CD14-positive monocyte (primary cell): ENCODE results near the gene IGLL5. TPM values are rescaled to one million over a fixed set of nuclear protein-coding genes. Genes with fewer than 3 reads are reported as not detected.

ENCODE experiments used
- DNase-seq, 3 donors: peaks; one replicate each; pipeline ENCODE4 v3.0.0-alpha.2; 2011 to 2022
- H2AFZ ChIP-seq: 2 replicates; pipeline ENCODE4 v1.6.0; 2012; ENCODE audit warnings: mild to moderate bottlenecking, low read depth, low read length, inconsistent platforms; ENCODE audit not compliant: insufficient read depth, poor library complexity, severe bottlenecking
- H3K27ac ChIP-seq, 2 donors: 1 replicate in 1 of 2; 2 replicates in 1 of 2; pipeline ENCODE4 v1.5.1; 2012 to 2013; ENCODE audit warnings: low read length in 2 of 2, control low read depth in 1 of 2, inconsistent platforms in 1 of 2, low read depth in 1 of 2, mild to moderate bottlenecking in 1 of 2
- H3K27me3 ChIP-seq, 2 donors: one replicate each; pipeline versions ENCODE4 v1.6.0 to v1.6.1; 2011 to 2013; ENCODE audit warnings: low read length in 2 of 2; ENCODE audit not compliant: control insufficient read depth in 2 of 2, insufficient read depth in 2 of 2
- H3K36me3 ChIP-seq, 2 donors: replicated peaks in 1 of 2; 1 replicate in 1 of 2; 2 replicates in 1 of 2; pipeline versions ENCODE4 v1.5.1 to v1.6.1; 2012 to 2013; ENCODE audit warnings: low read length in 2 of 2, control low read depth in 1 of 2, inconsistent platforms in 1 of 2, mild to moderate bottlenecking in 1 of 2; ENCODE audit not compliant: insufficient read depth in 2 of 2, control insufficient read depth in 1 of 2
- H3K4me1 ChIP-seq, 2 donors: 1 replicate in 1 of 2; 2 replicates in 1 of 2; pipeline versions ENCODE4 v1.5.1 to v1.6.1; 2012 to 2013; ENCODE audit warnings: low read length in 2 of 2, control low read depth in 1 of 2, inconsistent platforms in 1 of 2, mild to moderate bottlenecking in 1 of 2, moderate library complexity in 1 of 2; ENCODE audit not compliant: insufficient read depth in 2 of 2, control insufficient read depth in 1 of 2
- H3K4me2 ChIP-seq: replicated peaks from 2 replicates; pipeline ENCODE3; 2012; ENCODE audit warnings: low read length, moderate library complexity, mild to moderate bottlenecking; ENCODE audit not compliant: poor library complexity, severe bottlenecking; ENCODE audit errors: extremely low read depth
- H3K4me3 ChIP-seq, 3 experiments: fragments of 200-600 bp in 1 of 3; sonication (generic) in 1 of 3; replicated peaks in 1 of 3; 1 replicate in 2 of 3; 2 replicates in 1 of 3; pipeline ENCODE4 v1.5.1; 2011 to 2013; ENCODE audit warnings: low read length in 3 of 3, mild to moderate bottlenecking in 3 of 3, control low read depth in 2 of 3, low read depth in 2 of 3, inconsistent platforms in 1 of 3, moderate library complexity in 1 of 3
- H3K79me2 ChIP-seq: 2 replicates; pipeline ENCODE4 v1.6.0; 2012; ENCODE audit warnings: mild to moderate bottlenecking, control low read depth, inconsistent platforms, low read length, moderate library complexity; ENCODE audit not compliant: insufficient read depth
- H3K9ac ChIP-seq: 2 replicates; pipeline ENCODE4 v1.6.0; 2017; ENCODE audit warnings: low read length, mild to moderate bottlenecking; ENCODE audit not compliant: insufficient read depth, poor library complexity, severe bottlenecking
- H3K9me3 ChIP-seq, 2 donors: replicated peaks in 1 of 2; 1 replicate in 1 of 2; 2 replicates in 1 of 2; pipeline versions ENCODE4 v1.5.1 to v1.6.1; 2012 to 2013; ENCODE audit warnings: low read length in 2 of 2, control low read depth in 1 of 2; ENCODE audit not compliant: control insufficient read depth in 1 of 2, insufficient read depth in 1 of 2
- H4K20me1 ChIP-seq: 2 replicates; pipeline ENCODE4 v1.6.0; 2012; ENCODE audit warnings: mild to moderate bottlenecking, low read length, control low read depth, moderate library complexity; ENCODE audit not compliant: insufficient read depth
- H3K27ac Mint-ChIP-seq, 7 donors: one replicate each; pipeline ENCODE4 v1.8.0; 2020; ENCODE audit warnings: mild to moderate bottlenecking in 7 of 7, mixed read lengths in 7 of 7, moderate library complexity in 6 of 7, inconsistent platforms in 2 of 7
- H3K27me3 Mint-ChIP-seq, 3 donors: one replicate each; pipeline ENCODE4 v1.8.0; 2021 to 2022; ENCODE audit warnings: low read depth in 3 of 3, mild to moderate bottlenecking in 3 of 3, mixed read lengths in 3 of 3, moderate library complexity in 3 of 3, inconsistent platforms in 1 of 3
- H3K36me3 Mint-ChIP-seq, 2 donors: one replicate each; pipeline ENCODE4 v1.8.0; 2020; ENCODE audit warnings: mixed read lengths in 2 of 2, inconsistent platforms in 1 of 2, mild to moderate bottlenecking in 1 of 2
- H3K4me1 Mint-ChIP-seq: one replicate; pipeline ENCODE4 v1.8.0; 2020; ENCODE audit warnings: mild to moderate bottlenecking, mixed read lengths
- H3K4me3 Mint-ChIP-seq, 2 donors: one replicate each; pipeline ENCODE4 v1.8.0; 2020; ENCODE audit warnings: mild to moderate bottlenecking in 2 of 2, mixed read lengths in 2 of 2, moderate library complexity in 1 of 2
- H3K9me3 Mint-ChIP-seq, 7 donors: one replicate each; pipeline ENCODE4 v1.8.0; 2020 to 2022; ENCODE audit warnings: mixed read lengths in 7 of 7, mild to moderate bottlenecking in 6 of 7, moderate library complexity in 6 of 7, inconsistent platforms in 2 of 7
- CTCF ChIP-seq: fragments of 200-600 bp; IDR thresholded peaks from one replicate; pipeline ENCODE4 v1.8.0; 2022; ENCODE audit warnings: antibody characterized with exemption, mild to moderate bottlenecking
- WGBS: methylation state at CpG from one replicate; pipeline ENCODE4 v1.1.5; 2013; ENCODE audit warnings: missing lambda C conversion rate; ENCODE audit not compliant: insufficient coverage; 5-methylcytosine and 5-hydroxymethylcytosine counted together
- intact Hi-C, 2 donors: fragments of 100-400 bp; cut with micrococcal nuclease; formaldehyde crosslinking; loops; one replicate each; pipeline versions ENCODE4 v1.15.0 to v1.15.1; 2023
- polyA plus RNA-seq, 3 donors: library from polyadenylated mRNA; depleted of rRNA in 1 of 3; unstranded in 2 of 3; stranded (reverse) in 1 of 3; fragments of 300-500 nt in 2 of 3; fragments of >200 nt in 1 of 3; fragmentation: Illumina TruSeq in 2 of 3; gene quantifications; 1 replicate in 2 of 3; 2 replicates in 1 of 3; pipeline ENCODE4 v1.2.3, GENCODE V29; 2012 to 2021
- small RNA-seq: library from RNA; depleted of rRNA; stranded (forward); fragments of <200 nt; gene quantifications from one replicate; pipeline ENCODE3, GENCODE V24; 2012; ENCODE audit warnings: low read depth; ENCODE audit not compliant: insufficient read length

IGLL5 gene
- polyA plus RNA-seq, 3 donors = 0.21 to 0.38 TPM; not detected in 1

DNA sequence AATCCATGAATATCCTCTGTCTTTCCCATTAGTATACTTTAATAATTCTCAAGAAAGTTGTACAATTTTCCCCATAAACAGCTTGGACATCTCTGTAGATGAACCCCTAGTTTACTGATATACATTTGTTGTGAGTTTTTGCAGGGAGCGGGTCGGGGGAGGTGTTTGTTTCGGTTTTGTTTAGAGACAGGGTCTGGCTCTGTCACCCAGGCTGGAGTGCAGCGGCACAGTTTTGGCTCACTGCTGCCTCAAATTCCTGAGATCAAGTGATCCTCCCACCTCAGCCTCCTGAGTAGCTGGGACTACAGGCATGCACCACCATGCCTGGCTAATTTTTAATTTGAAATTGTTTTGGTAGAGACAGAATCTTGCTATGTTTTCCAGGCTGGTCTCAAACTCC lies 57.6 kb downstream of the IGLL5 start:
- TF ChIP-seq CTCF = no peak
- H3K36me3 ChIP-seq = no peaks in the 10 kb centered on the region
- Mint-ChIP-seq H3K36me3 (no peaks in the 10 kb centered on the region), H3K4me1 (peaks cover 67% of the 10 kb centered on the region), H3K27ac (no peak overlapping the region), H3K9me3 (no peaks in the 10 kb centered on the region), H3K27me3 (peaks cover 3% of the 10 kb centered on the region in 3 donors), H3K4me3 (no peak overlapping the region)
- no peak overlapping the region for H3K9ac ChIP-seq
- no peak overlapping the region for H3K4me2 ChIP-seq
- no peak overlapping the region for H2AFZ ChIP-seq
- intact Hi-C loops = loop anchor here (5.0 kb wide), 2 partner anchors 38 to 63 kb away; no protein-coding TSS in a partner anchor
- H3K9me3 ChIP-seq = no peaks in the 10 kb centered on the region
- H3K27ac ChIP-seq = no peak overlapping the region
- no peak overlapping the region for H3K4me3 ChIP-seq
- DNase-seq = no peak
- no CpG with 5 or more reads among the region's 4 CpGs for WGBS
- H3K79me2 ChIP-seq = no peaks in the 10 kb centered on the region
- H3K27me3 ChIP-seq = no peaks in the 10 kb centered on the region
- H3K4me1 ChIP-seq = peaks cover 71 to 75% of the 10 kb centered on the region in 2 donors
- no peaks in the 10 kb centered on the region for H4K20me1 ChIP-seq

Small RNA genes lying within 50 kb of the gene (small RNA-seq; reads per million reads assigned to genes)
- not detected for gene IGLC4
- gene IGLC5 = not detected
- not detected for gene IGLJ1
- not detected for gene IGLJ2
- not detected for gene IGLJ3
- not detected for gene IGLJ4
- gene IGLJ5 = not detected
- not detected for gene IGLJ6
- gene IGLJ7 = not detected
- gene IGLV2-5 = not detected
- gene IGLV3-2 = not detected
- gene IGLV3-4 = not detected
- not detected for gene IGLV3-6
- not detected for gene IGLV3-7
- gene MIR5571 = not detected

Other genes starting within 250 kb of the IGLL5 start
- not detected for gene GGTLC2, start 243.2 kb upstream of the IGLL5 start, polyA plus RNA-seq
- gene GNAZ, start 182.7 kb downstream of the IGLL5 start, polyA plus RNA-seq = under 1 TPM in 2 of 3 donors, not detected in 1; 0.04 to 0.05 TPM